Measurements from ENCODE around the gene RTL1.

- TF ChIP-seq EZH2 (IDR thresholded peaks at IDR 0.05; ENCODE audit: insufficient read depth, poor library complexity, severe bottlenecking) (no peak), EZH2phosphoT487 (IDR thresholded peaks at IDR 0.05; ENCODE audit: insufficient read depth, low read depth) (no peak)
These were observed 18.3 kb downstream of the RTL1 start for GRCh38 chr14:100885196-100885595.

Data from GM23248 (cell line).